ENCODE measurements around the gene WFIKKN2.

GRCh38 chr17:50822550-50822949 is 12.8 kb upstream of the WFIKKN2 start:
- TF ChIP-seq GATA2 (IDR thresholded peaks at IDR 0.05; ENCODE audit: low read depth, low read length): no peak
- no peak for TF ChIP-seq GATA3 (IDR thresholded peaks at IDR 0.05; ENCODE audit: low read depth, low read length)

All from SH-SY5Y (cell line).